Measurements from ENCODE around the gene DNAJC27.

The DNAJC27 gene

GRCh38 chr2:24984912-24985311, 13.2 kb upstream of the DNAJC27 start:
- Mint-ChIP-seq H3K27ac (no peak overlapping the region), H3K4me1 (ENCODE audit: low read depth) (no peaks in the 10 kb centered on the region), H3K36me3 (ENCODE audit: low read depth) (no peaks in the 10 kb centered on the region), H3K9me3 (no peaks in the 10 kb centered on the region), H3K4me3 (no peak overlapping the region), H3K27me3 (no peaks in the 10 kb centered on the region)
- DNase-seq: no peak

- no peaks in the 10 kb centered on the region for H3K36me3 Mint-ChIP-seq (ENCODE audit: low read depth)
Observed at GRCh38 chr2:24981411-24982136, 9.8 kb upstream of the DNAJC27 start.

GRCh38 chr2:24978661-24979060, 6.9 kb upstream of the DNAJC27 start:
- no peak for DNase-seq
- peaks cover 8% of the 10 kb centered on the region for H3K4me1 Mint-ChIP-seq (ENCODE audit: low read depth)
- no peaks in the 10 kb centered on the region for H3K36me3 Mint-ChIP-seq (ENCODE audit: low read depth)
- no peaks in the 10 kb centered on the region for H3K27me3 Mint-ChIP-seq
- no peak overlapping the region for H3K27ac Mint-ChIP-seq
- H3K4me3 Mint-ChIP-seq: no peak overlapping the region
- no peaks in the 10 kb centered on the region for H3K9me3 Mint-ChIP-seq

More at GRCh38 chr2:24981411-24982136, 9.8 kb upstream of the DNAJC27 start:
- H3K4me1 Mint-ChIP-seq (ENCODE audit: low read depth): peaks cover 4% of the 10 kb centered on the region
- no peak overlapping the region for H3K27ac Mint-ChIP-seq
- no peaks in the 10 kb centered on the region for H3K27me3 Mint-ChIP-seq
- H3K4me3 Mint-ChIP-seq: no peak overlapping the region
- H3K9me3 Mint-ChIP-seq: no peaks in the 10 kb centered on the region
- no peak for DNase-seq

GRCh38 chr2:24977631-24978030, 5.9 kb upstream of the DNAJC27 start:
- Mint-ChIP-seq H3K4me3 (no peak overlapping the region), H3K36me3 (ENCODE audit: low read depth) (peaks cover 2% of the 10 kb centered on the region), H3K9me3 (no peaks in the 10 kb centered on the region), H3K4me1 (ENCODE audit: low read depth) (peaks cover 16% of the 10 kb centered on the region), H3K27me3 (no peaks in the 10 kb centered on the region), H3K27ac (no peak overlapping the region)
- DNase-seq: no peak

GRCh38 chr2:24973812-24974211, 2.1 kb upstream of the DNAJC27 start:
- Mint-ChIP-seq H3K36me3 (ENCODE audit: low read depth) (peaks cover 18% of the 10 kb centered on the region), H3K27me3 (no peaks in the 10 kb centered on the region), H3K9me3 (no peaks in the 10 kb centered on the region), H3K4me1 (ENCODE audit: low read depth) (peaks cover 27% of the 10 kb centered on the region), H3K4me3 (peak overlapping the region; percentile 10), H3K27ac (peak overlapping the region; percentile 76)
- no peak for DNase-seq

GRCh38 chr2:24972315-24972961, 683 bp upstream of the DNAJC27 start:
- Mint-ChIP-seq H3K4me1 (ENCODE audit: low read depth) (peaks cover 24% of the 10 kb centered on the region), H3K9me3 (no peaks in the 10 kb centered on the region), H3K4me3 (peak overlapping the region; percentile 95), H3K27me3 (no peaks in the 10 kb centered on the region), H3K27ac (peak overlapping the region; percentile 100), H3K36me3 (ENCODE audit: low read depth) (peaks cover 20% of the 10 kb centered on the region)
- DNase-seq: peak; percentile 58

GRCh38 chr2:24971286-24971535, 544 bp downstream of the DNAJC27 start:
- Mint-ChIP-seq H3K9me3 (no peaks in the 10 kb centered on the region), H3K27me3 (no peaks in the 10 kb centered on the region), H3K4me3 (peak overlapping the region; percentile 95), H3K27ac (peak overlapping the region; percentile 100), H3K4me1 (ENCODE audit: low read depth) (peaks cover 24% of the 10 kb centered on the region), H3K36me3 (ENCODE audit: low read depth) (peaks cover 32% of the 10 kb centered on the region)
- DNase-seq: no peak

GRCh38 chr2:24970483-24971285, 1.1 kb downstream of the DNAJC27 start:
- Mint-ChIP-seq H3K36me3 (ENCODE audit: low read depth) (peaks cover 37% of the 10 kb centered on the region), H3K27me3 (no peaks in the 10 kb centered on the region), H3K4me3 (peak overlapping the region; percentile 95), H3K4me1 (ENCODE audit: low read depth) (peaks cover 24% of the 10 kb centered on the region), H3K27ac (peak overlapping the region; percentile 100), H3K9me3 (no peaks in the 10 kb centered on the region)
- DNase-seq: no peak

GRCh38 chr2:24969784-24970183, 2.0 kb downstream of the DNAJC27 start:
- H3K27ac Mint-ChIP-seq: no peak overlapping the region
- peaks cover 43% of the 10 kb centered on the region for H3K36me3 Mint-ChIP-seq (ENCODE audit: low read depth)
- H3K9me3 Mint-ChIP-seq: no peaks in the 10 kb centered on the region
- peak overlapping the region; percentile 95 for H3K4me3 Mint-ChIP-seq
- H3K27me3 Mint-ChIP-seq: no peaks in the 10 kb centered on the region
- DNase-seq: no peak
- peaks cover 22% of the 10 kb centered on the region for H3K4me1 Mint-ChIP-seq (ENCODE audit: low read depth)

- Mint-ChIP-seq H3K4me1 (ENCODE audit: low read depth) (peaks cover 12% of the 10 kb centered on the region), H3K27ac (no peak overlapping the region), H3K36me3 (ENCODE audit: low read depth) (peaks cover 93% of the 10 kb centered on the region), H3K27me3 (no peaks in the 10 kb centered on the region), H3K9me3 (no peaks in the 10 kb centered on the region), H3K4me3 (no peak overlapping the region)
- no peak for DNase-seq
Observed at GRCh38 chr2:24961903-24962302, 9.9 kb downstream of the DNAJC27 start.

- H3K9me3 Mint-ChIP-seq: peaks cover 11% of the 10 kb centered on the region
- H3K27me3 Mint-ChIP-seq: no peaks in the 10 kb centered on the region
- H3K27ac Mint-ChIP-seq: peak overlapping the region; percentile 10
- H3K4me1 Mint-ChIP-seq (ENCODE audit: low read depth): peaks cover 12% of the 10 kb centered on the region
- H3K36me3 Mint-ChIP-seq (ENCODE audit: low read depth): peaks cover 96% of the 10 kb centered on the region
- DNase-seq: no peak
- H3K4me3 Mint-ChIP-seq: no peak overlapping the region
Observed at GRCh38 chr2:24959761-24960160, 12.0 kb downstream of the DNAJC27 start.

- Mint-ChIP-seq H3K27ac (no peak overlapping the region), H3K27me3 (no peaks in the 10 kb centered on the region)
Observed at GRCh38 chr2:24958411-24958935, 13.3 kb downstream of the DNAJC27 start.

GRCh38 chr2:24957976-24958375, 13.8 kb downstream of the DNAJC27 start:
- H3K9me3 Mint-ChIP-seq: peaks cover 11% of the 10 kb centered on the region
- peaks cover 12% of the 10 kb centered on the region for H3K4me1 Mint-ChIP-seq (ENCODE audit: low read depth)
- no peak for DNase-seq
- no peak overlapping the region for H3K4me3 Mint-ChIP-seq
- peaks cover 94% of the 10 kb centered on the region for H3K36me3 Mint-ChIP-seq (ENCODE audit: low read depth)
- H3K27me3 Mint-ChIP-seq: no peaks in the 10 kb centered on the region
- no peak overlapping the region for H3K27ac Mint-ChIP-seq

More at GRCh38 chr2:24958411-24958935, 13.3 kb downstream of the DNAJC27 start:
- H3K9me3 Mint-ChIP-seq: peaks cover 11% of the 10 kb centered on the region
- DNase-seq: no peak
- H3K36me3 Mint-ChIP-seq (ENCODE audit: low read depth): peaks cover 96% of the 10 kb centered on the region
- peaks cover 12% of the 10 kb centered on the region for H3K4me1 Mint-ChIP-seq (ENCODE audit: low read depth)
- no peak overlapping the region for H3K4me3 Mint-ChIP-seq

- no peak overlapping the region for H3K27ac Mint-ChIP-seq
- H3K27me3 Mint-ChIP-seq: no peaks in the 10 kb centered on the region
- peaks cover 12% of the 10 kb centered on the region for H3K4me1 Mint-ChIP-seq (ENCODE audit: low read depth)
- H3K36me3 Mint-ChIP-seq (ENCODE audit: low read depth): peaks cover 94% of the 10 kb centered on the region
- no peak overlapping the region for H3K4me3 Mint-ChIP-seq
- H3K9me3 Mint-ChIP-seq: peaks cover 11% of the 10 kb centered on the region
- DNase-seq: no peak
Observed at GRCh38 chr2:24957221-24957620, 14.5 kb downstream of the DNAJC27 start.

Measured in activated T-cell treated with anti-CD3 and anti-CD28 coated beads, Interleukin-2, amount 50 U/mL, for 24 hours (primary cell).